ENCODE results near the gene PCSK6.

Gene PCSK6

GRCh38 chr15:101276501-101277037 lies 212.9 kb downstream of the PCSK6 start:
- no peak for DNase-seq (ENCODE audit: low read depth in 2 of 2)

GRCh38 chr15:101275018-101275417 lies 214.5 kb downstream of the PCSK6 start:
- DNase-seq (ENCODE audit: low read depth in 2 of 2) = no peak

GRCh38 chr15:101273534-101273933 lies 216.0 kb downstream of the PCSK6 start:
- no peak for DNase-seq (ENCODE audit: low read depth in 2 of 2)

- DNase-seq (ENCODE audit: low read depth in 2 of 2) = no peak
Measured at GRCh38 chr15:101272584-101272983, 216.9 kb downstream of the PCSK6 start.

GRCh38 chr15:101269479-101270223 lies 219.9 kb downstream of the PCSK6 start:
- no peak for DNase-seq (ENCODE audit: low read depth in 2 of 2)

GRCh38 chr15:101267320-101268104 lies 222.0 kb downstream of the PCSK6 start:
- DNase-seq (ENCODE audit: low read depth in 2 of 2) = no peak

GRCh38 chr15:101266787-101267186 lies 222.7 kb downstream of the PCSK6 start:
- DNase-seq (ENCODE audit: low read depth in 2 of 2) = no peak

- DNase-seq (ENCODE audit: low read depth in 2 of 2) = no peak
Measured at GRCh38 chr15:101266034-101266433, 223.5 kb downstream of the PCSK6 start.

- DNase-seq (ENCODE audit: low read depth in 2 of 2) = no peak
Measured at GRCh38 chr15:101264911-101265641, 224.4 kb downstream of the PCSK6 start.

GRCh38 chr15:101264011-101264410 lies 225.5 kb downstream of the PCSK6 start:
- DNase-seq (ENCODE audit: low read depth in 2 of 2) = no peak

GRCh38 chr15:101262551-101262950 lies 227.0 kb downstream of the PCSK6 start:
- DNase-seq (ENCODE audit: low read depth in 2 of 2) = no peak

GRCh38 chr15:101258238-101259144 lies 231.0 kb downstream of the PCSK6 start:
- DNase-seq (ENCODE audit: low read depth in 2 of 2) = peak in 1 of 2 donors; percentile 30

- DNase-seq (ENCODE audit: low read depth in 2 of 2) = no peak
Measured at GRCh38 chr15:101256757-101257156, 232.8 kb downstream of the PCSK6 start.

GRCh38 chr15:101255615-101256241 lies 233.8 kb downstream of the PCSK6 start:
- DNase-seq (ENCODE audit: low read depth in 2 of 2) = no peak

- no peak for DNase-seq (ENCODE audit: low read depth in 2 of 2)
Measured at GRCh38 chr15:101255051-101255395, 234.5 kb downstream of the PCSK6 start.

- DNase-seq (ENCODE audit: low read depth in 2 of 2) = no peak
Measured at GRCh38 chr15:101254157-101255050, 235.1 kb downstream of the PCSK6 start.
